ENCODE measurements around the gene LMAN1.

Gene LMAN1

DNA sequence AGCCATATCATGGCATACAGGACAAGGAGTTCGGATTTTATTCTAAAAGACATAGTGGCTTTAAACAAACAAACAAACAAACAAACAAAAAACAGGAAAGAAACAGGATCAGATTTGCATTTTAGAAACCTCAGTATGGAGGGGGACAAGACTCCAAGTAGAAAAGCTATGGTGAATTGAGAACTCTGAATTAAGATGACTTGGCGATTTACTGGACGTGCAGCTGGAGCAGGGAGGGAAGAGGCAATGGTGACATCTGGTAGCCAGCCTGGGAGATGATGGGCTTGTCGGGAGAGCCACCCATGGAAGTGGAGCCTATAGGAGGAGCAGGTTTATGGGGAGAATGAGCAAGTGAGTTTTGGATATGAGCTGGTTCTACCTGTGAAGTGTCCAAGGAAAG lies 53.8 kb downstream of the LMAN1 start:
- Mint-ChIP-seq H3K27ac (no peak overlapping the region), H3K36me3 (no peaks in the 10 kb centered on the region)
- CTCF ChIA-PET: interaction anchor here (1.2 kb wide), 1 partner anchor 98 kb away, joined by 9 read pairs; no protein-coding TSS in a partner anchor

DNA sequence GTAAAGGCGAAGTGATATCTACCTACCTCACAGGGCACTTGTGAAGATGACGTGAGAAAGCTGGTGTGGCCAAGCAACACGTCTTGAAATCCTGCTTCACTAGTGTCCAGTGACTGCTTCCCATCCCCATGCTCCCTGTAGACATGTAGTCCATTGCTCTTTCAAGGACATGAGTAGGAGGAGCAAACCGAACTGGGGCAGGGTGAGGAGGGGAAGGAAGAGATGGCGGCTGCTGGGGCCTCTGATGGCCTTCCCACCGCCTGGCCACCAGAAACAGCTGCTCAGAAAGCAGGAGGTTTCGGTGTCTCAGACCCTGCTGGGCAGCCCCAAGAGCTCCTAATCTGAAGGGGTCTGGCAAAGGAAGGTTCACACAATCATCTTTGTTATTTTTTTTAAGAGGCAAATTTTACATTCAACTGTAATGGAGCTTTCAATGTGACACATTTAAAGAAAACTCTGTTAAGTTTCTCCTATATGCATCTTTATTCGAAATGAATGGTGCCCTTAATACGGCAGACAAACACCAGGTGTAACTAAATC lies 55.3 kb downstream of the LMAN1 start:
- H3K36me3 Mint-ChIP-seq: no peaks in the 10 kb centered on the region
- no peak for DNase-seq
- H3K4me1 Mint-ChIP-seq: peaks cover 3% of the 10 kb centered on the region
- H3K9me3 Mint-ChIP-seq: no peaks in the 10 kb centered on the region
- CTCF ChIA-PET: interaction anchor here (0.7 to 3.0 kb wide), 2 partner anchors 99 to 535 kb away, joined by 3 to 20 read pairs; no protein-coding TSS in a partner anchor
- no peak overlapping the region for H3K4me3 Mint-ChIP-seq
- H3K27ac Mint-ChIP-seq: no peak overlapping the region
- H3K27me3 Mint-ChIP-seq: peaks cover 45% of the 10 kb centered on the region

More for the DNA sequence above, 53.8 kb downstream of the LMAN1 start:
- H3K27me3 Mint-ChIP-seq: peaks cover 45% of the 10 kb centered on the region
- H3K4me1 Mint-ChIP-seq: peaks cover 3% of the 10 kb centered on the region
- no peak overlapping the region for H3K4me3 Mint-ChIP-seq
- no peak for DNase-seq
- H3K9me3 Mint-ChIP-seq: no peaks in the 10 kb centered on the region

DNA sequence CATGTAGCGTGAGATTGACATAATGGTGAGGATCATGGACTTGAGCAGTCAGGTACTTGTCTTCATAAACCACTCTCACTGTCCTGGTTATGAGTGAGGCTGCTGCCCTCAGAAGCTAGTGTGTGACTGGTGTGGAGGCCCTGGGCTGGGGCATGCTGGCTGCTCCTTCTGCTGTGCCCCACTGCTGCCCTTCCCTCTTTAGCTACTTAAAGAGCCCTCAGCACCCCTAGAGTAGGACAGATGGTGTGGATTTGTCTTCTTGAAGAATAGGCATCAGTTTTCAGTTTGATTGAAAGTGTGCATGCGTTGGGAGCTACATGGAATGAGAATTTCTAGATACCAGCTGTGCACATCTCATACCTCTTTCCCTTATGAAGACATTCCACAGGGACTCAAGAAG lies 56.1 kb downstream of the LMAN1 start:
- peaks cover 3% of the 10 kb centered on the region for H3K4me1 Mint-ChIP-seq
- H3K4me3 Mint-ChIP-seq: no peak overlapping the region
- peaks cover 45% of the 10 kb centered on the region for H3K27me3 Mint-ChIP-seq
- no peaks in the 10 kb centered on the region for H3K36me3 Mint-ChIP-seq
- CTCF ChIA-PET: interaction anchor here (1.5 to 3.0 kb wide), 2 partner anchors 54 to 100 kb away, joined by 6 to 20 read pairs; no protein-coding TSS in a partner anchor
- H3K27ac Mint-ChIP-seq: no peak overlapping the region
- DNase-seq: no peak
- H3K9me3 Mint-ChIP-seq: no peaks in the 10 kb centered on the region

DNA sequence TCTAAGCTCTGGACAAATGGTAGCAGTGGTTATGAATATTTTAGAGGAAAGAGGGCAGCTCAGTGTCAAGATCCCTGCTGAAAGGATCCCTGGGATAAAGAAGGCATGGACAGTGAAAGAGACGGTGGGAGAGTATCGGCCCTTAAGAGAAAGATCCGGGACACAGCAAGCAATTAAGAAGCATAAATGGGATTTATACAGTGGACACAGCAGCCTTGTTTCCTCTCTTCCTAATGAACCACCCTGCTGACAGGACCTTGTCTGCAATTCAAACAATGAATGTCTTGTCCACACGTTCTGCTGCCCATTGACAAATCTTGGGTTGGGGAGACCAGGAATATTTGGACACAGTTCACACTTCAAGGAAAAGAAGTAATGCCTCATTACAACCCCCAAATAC lies 57.1 kb downstream of the LMAN1 start:
- H3K4me1 Mint-ChIP-seq: peaks cover 3% of the 10 kb centered on the region
- no peak for DNase-seq
- no peak overlapping the region for H3K27ac Mint-ChIP-seq
- H3K36me3 Mint-ChIP-seq: no peaks in the 10 kb centered on the region
- no peak overlapping the region for H3K4me3 Mint-ChIP-seq
- no peaks in the 10 kb centered on the region for H3K9me3 Mint-ChIP-seq
- CTCF ChIA-PET: interaction anchor here (1.5 to 3.0 kb wide), 2 partner anchors 53 to 101 kb away, joined by 6 to 20 read pairs; no protein-coding TSS in a partner anchor
- H3K27me3 Mint-ChIP-seq: peaks cover 44% of the 10 kb centered on the region

DNA sequence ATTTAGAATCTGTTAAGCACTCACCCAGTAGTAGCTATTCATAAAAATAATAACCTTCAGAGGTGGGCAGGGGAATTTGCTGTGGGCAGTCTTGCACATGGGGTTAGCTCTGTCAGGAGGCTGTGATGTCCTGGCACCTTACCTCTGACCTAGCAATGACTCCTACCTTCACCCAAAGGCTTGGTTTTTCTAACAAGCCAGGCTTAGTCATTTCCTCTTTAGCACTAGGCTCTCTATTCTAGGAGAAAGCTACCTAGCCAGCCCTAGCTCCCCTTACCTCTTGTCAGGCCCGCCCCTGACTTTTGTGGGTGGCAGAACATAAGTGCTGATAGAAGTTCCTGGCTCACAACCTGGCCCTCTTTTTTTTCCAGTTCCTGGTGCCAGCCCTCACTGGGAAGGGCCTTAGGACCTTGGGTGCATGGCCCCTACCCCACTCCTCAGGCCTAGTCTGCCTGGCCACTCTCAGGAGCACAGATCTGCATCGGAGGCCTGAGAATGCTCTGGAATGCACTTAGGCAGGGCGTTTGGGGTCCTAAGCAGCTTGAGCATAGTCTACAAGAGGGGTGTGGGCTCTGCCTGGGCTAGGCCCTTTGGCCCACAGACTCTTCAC lies 58.3 kb downstream of the LMAN1 start:
- CTCF ChIA-PET: interaction anchor here (1.3 to 1.5 kb wide), 2 partner anchors 9 to 102 kb away, joined by 6 to 12 read pairs; no protein-coding TSS in a partner anchor
- Mint-ChIP-seq H3K4me1 (peaks cover 3% of the 10 kb centered on the region), H3K9me3 (no peaks in the 10 kb centered on the region), H3K27ac (no peak overlapping the region), H3K4me3 (no peak overlapping the region), H3K27me3 (peaks cover 49% of the 10 kb centered on the region), H3K36me3 (no peaks in the 10 kb centered on the region)
- DNase-seq: no peak

DNA sequence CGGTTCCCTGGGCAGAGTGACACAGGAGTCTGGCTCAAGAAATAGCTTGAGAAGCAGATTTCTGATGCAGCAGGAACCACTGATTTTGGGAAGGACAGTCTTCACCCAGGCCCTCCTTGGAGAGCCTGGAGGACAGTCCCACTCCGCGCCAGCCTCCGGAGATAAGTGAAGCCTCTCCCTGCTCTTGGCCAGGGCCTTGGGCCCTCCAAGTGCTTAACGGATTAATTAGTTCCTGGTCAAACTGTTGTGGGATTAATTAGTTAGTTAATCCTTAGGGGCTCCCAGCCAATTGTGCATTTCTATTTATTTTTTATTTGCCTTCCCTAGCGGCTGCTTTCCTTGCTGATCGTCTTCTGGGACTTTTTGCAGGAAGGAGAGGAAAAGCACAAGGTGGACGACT lies 60.2 kb downstream of the LMAN1 start:
- Mint-ChIP-seq H3K4me1 (peaks cover 3% of the 10 kb centered on the region), H3K27me3 (peaks cover 48% of the 10 kb centered on the region), H3K27ac (no peak overlapping the region), H3K4me3 (no peak overlapping the region), H3K36me3 (no peaks in the 10 kb centered on the region), H3K9me3 (no peaks in the 10 kb centered on the region)
- DNase-seq: no peak
- CTCF ChIA-PET: interaction anchor here (0.9 to 1.0 kb wide), 2 partner anchors 10 to 104 kb away, joined by 3 read pairs; no protein-coding TSS in a partner anchor

DNA sequence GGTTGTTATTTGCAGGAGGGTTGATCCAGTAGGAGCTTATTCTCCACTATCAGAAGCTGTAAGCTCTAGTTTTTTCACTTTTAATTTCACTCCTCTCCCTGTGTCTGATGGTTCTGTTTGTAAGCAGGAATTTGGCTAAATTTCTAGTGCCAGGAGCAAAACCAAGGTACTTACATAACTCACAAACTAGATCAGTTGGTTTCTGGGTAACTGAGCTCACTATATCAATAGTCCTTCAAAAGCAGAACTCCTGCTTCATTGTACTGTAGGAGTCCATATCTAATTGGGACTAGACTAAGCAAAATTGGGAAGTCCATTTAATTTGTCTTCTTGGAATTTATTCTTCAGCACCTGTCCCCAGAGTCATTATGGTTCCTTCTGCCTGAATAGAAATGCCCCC lies 65.7 kb downstream of the LMAN1 start:
- Mint-ChIP-seq H3K4me1 (no peaks in the 10 kb centered on the region), H3K9me3 (no peaks in the 10 kb centered on the region), H3K27me3 (peaks cover 34% of the 10 kb centered on the region), H3K27ac (no peak overlapping the region), H3K36me3 (no peaks in the 10 kb centered on the region), H3K4me3 (no peak overlapping the region)
- CTCF ChIA-PET: no interaction called here
- DNase-seq: no peak

DNA sequence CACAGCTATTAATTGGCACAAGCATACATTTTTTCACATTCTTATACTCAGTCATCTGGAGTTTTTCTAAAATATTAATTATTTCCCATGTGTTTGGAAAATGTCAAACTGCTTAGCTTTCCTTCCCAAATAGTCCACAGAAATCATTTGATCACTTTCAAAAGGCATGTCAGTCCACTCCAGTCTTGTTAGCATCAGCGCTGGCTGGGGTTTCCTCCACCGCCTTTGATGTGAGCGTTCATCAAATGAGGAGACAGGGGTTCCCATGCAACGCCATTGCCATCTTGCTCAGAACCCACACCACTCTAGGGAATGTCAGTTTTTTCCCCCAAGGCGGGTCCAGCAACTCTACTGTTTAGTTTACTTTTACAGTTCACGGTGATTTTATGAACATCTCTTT lies 72.7 kb downstream of the LMAN1 start:
- H3K4me3 Mint-ChIP-seq: no peak overlapping the region
- H3K4me1 Mint-ChIP-seq: no peaks in the 10 kb centered on the region
- no peaks in the 10 kb centered on the region for H3K9me3 Mint-ChIP-seq
- H3K36me3 Mint-ChIP-seq: no peaks in the 10 kb centered on the region
- peaks cover 41% of the 10 kb centered on the region for H3K27me3 Mint-ChIP-seq
- CTCF ChIA-PET: interaction anchor here (1.4 kb wide), 1 partner anchor 38 kb away, joined by 3 read pairs; no protein-coding TSS in a partner anchor
- no peak for DNase-seq
- no peak overlapping the region for H3K27ac Mint-ChIP-seq

DNA sequence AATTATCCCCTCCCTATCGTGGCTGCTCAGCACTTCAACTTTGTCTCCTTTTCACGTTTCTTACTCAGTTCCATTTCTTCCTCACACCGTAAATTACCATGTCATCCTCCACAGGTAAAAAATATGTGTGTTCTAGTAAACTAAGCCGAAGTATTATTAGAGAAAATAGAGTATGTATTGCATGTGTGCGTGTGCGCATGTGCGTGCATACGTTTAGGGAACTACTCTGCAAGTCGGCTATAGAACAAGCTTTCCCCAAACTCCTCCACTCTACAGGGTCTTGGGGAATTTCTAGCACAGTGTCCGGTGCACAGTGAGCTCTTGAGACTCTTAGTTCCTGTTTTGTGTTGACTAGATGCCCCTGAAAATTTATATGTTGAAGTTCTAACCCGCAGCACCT lies 76.7 kb downstream of the LMAN1 start:
- no peak overlapping the region for H3K4me3 Mint-ChIP-seq
- peaks cover 55% of the 10 kb centered on the region for H3K27me3 Mint-ChIP-seq
- H3K27ac Mint-ChIP-seq: no peak overlapping the region
- no peaks in the 10 kb centered on the region for H3K36me3 Mint-ChIP-seq
- no peaks in the 10 kb centered on the region for H3K9me3 Mint-ChIP-seq
- CTCF ChIA-PET: no interaction called here
- no peak for DNase-seq
- no peaks in the 10 kb centered on the region for H3K4me1 Mint-ChIP-seq

DNA sequence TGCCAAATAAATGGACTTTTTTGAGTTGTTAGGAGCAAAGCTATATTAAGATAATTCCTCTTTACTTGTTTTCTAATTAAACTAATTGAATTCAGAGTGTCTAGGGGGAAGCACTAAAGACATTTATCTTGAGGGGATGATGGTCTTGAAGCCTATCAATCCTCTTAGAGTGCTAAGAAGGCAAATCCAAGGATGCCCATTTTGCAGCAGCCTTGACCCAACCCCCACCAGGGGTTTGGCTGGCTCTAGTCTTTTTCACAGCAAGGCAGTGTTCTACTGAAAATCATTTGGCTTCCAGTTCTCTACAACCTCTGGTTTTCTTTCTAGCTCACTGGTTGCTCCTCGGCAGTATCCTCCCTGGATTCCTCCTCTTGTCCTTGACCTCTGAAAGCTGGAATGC lies 79.3 kb downstream of the LMAN1 start:
- Mint-ChIP-seq H3K4me3 (no peak overlapping the region), H3K9me3 (no peaks in the 10 kb centered on the region), H3K36me3 (no peaks in the 10 kb centered on the region), H3K27me3 (peaks cover 62% of the 10 kb centered on the region), H3K27ac (no peak overlapping the region), H3K4me1 (no peaks in the 10 kb centered on the region)
- CTCF ChIA-PET: interaction anchor here (0.7 kb wide), 1 partner anchor 10 kb away, joined by 4 read pairs; no protein-coding TSS in a partner anchor
- no peak for DNase-seq

DNA sequence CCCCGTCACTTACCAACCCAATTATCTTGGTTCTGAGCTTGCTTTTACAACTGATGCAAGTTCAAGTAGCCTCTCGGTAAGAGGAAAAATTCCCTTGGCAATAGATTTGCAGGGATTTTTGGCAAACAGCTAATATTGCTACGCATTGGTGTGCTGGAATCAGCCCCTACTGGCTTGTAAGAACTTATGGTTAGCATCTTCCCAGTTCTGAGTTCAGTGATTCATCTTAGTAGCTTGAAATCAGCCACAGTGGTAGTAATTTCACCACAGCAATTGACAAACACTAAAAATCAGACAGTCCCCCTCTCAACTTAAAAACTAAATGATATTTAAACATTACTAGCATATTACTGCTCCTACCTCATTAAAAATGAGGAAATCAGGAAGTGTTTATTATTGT lies 79.9 kb downstream of the LMAN1 start:
- no peaks in the 10 kb centered on the region for H3K36me3 Mint-ChIP-seq
- H3K4me3 Mint-ChIP-seq: no peak overlapping the region
- no peak for DNase-seq
- no peaks in the 10 kb centered on the region for H3K9me3 Mint-ChIP-seq
- CTCF ChIA-PET: interaction anchor here (0.7 to 1.5 kb wide), 2 partner anchors 10 to 29 kb away, joined by 4 to 5 read pairs; no protein-coding TSS in a partner anchor
- H3K27ac Mint-ChIP-seq: no peak overlapping the region
- H3K27me3 Mint-ChIP-seq: peaks cover 64% of the 10 kb centered on the region
- peaks cover 2% of the 10 kb centered on the region for H3K4me1 Mint-ChIP-seq

DNA sequence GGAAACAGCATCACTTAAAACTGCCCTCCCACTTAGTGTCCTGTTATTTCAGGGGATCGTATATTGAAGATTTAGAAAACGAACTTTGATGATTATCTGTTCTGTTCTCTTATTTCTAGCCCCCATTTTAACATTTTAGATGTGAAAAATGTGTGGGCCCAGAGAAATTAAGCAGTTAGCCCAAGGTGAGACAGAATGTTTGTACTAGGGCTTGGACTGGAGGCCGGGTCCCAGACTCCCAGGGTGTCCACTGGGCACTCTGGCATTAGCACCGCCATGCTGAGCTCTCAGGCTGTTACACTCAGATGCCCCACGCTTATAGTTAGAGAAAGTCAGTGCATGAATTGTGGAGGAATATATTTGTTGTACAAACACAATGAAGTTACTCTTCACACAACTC lies 80.3 kb downstream of the LMAN1 start:
- no peaks in the 10 kb centered on the region for H3K36me3 Mint-ChIP-seq
- H3K27ac Mint-ChIP-seq: no peak overlapping the region
- peaks cover 3% of the 10 kb centered on the region for H3K4me1 Mint-ChIP-seq
- H3K4me3 Mint-ChIP-seq: no peak overlapping the region
- H3K9me3 Mint-ChIP-seq: no peaks in the 10 kb centered on the region
- H3K27me3 Mint-ChIP-seq: peaks cover 64% of the 10 kb centered on the region
- CTCF ChIA-PET: interaction anchor here (0.7 to 1.5 kb wide), 2 partner anchors 9 to 29 kb away, joined by 4 to 5 read pairs; no protein-coding TSS in a partner anchor
- DNase-seq: no peak

Measured in activated naive CD4-positive, alpha-beta T cell treated with anti-CD3 and anti-CD28 coated beads, Interleukin-2, amount 10 ng/mL, durations not matched to agents 7 days and 5 days (primary cell).